ENCODE results near the gene AGL. TPM values are rescaled to one million over a fixed set of nuclear protein-coding genes. Genes with fewer than 3 reads are reported as not detected.
"Not testable (repeated sequence)": the region's sequence is repeated elsewhere in the genome, so short reads cannot be mapped to it uniquely, and the experiment has no call there.

Gene AGL
- 5.4 and 8.2 TPM in 2 replicates for total RNA-seq (2014; rRNA removed; shearing (Covaris generic))

- DNase-seq (ENCODE audit: low read depth), result peak; percentile 94
Observed at GRCh38 chr1:99849744-99850458, at the start of gene AGL. Gene AGL (plus strand): TSS chr1:99850361. CDS start chr1:99851043, 682 bp downstream.

GRCh38 chr1:99801584-99801983 lies 48.6 kb upstream of the AGL start:
- DNase-seq (ENCODE audit: low read depth), result no peak

- DNase-seq (ENCODE audit: low read depth), result no peak
Observed at GRCh38 chr1:99806882-99807281, 43.3 kb upstream of the AGL start.

GRCh38 chr1:99808391-99809115 lies 41.6 kb upstream of the AGL start:
- peak; percentile 90 for DNase-seq (ENCODE audit: low read depth)

- no peak for DNase-seq (ENCODE audit: low read depth)
Observed at GRCh38 chr1:99811075-99811474, 39.1 kb upstream of the AGL start.

- DNase-seq (ENCODE audit: low read depth), result no peak
Observed at GRCh38 chr1:99811747-99812146, 38.4 kb upstream of the AGL start.

GRCh38 chr1:99814373-99814900 lies 35.7 kb upstream of the AGL start:
- no peak for DNase-seq (ENCODE audit: low read depth)

- DNase-seq (ENCODE audit: low read depth), result no peak
Observed at GRCh38 chr1:99816656-99817055, 33.5 kb upstream of the AGL start.

- no peak for DNase-seq (ENCODE audit: low read depth)
Observed at GRCh38 chr1:99818063-99818699, 32.0 kb upstream of the AGL start.

- DNase-seq (ENCODE audit: low read depth), result no peak
Observed at GRCh38 chr1:99820546-99820945, 29.6 kb upstream of the AGL start.

GRCh38 chr1:99825098-99825497 lies 25.1 kb upstream of the AGL start:
- no peak for DNase-seq (ENCODE audit: low read depth)

GRCh38 chr1:99825702-99826101 lies 24.5 kb upstream of the AGL start:
- DNase-seq (ENCODE audit: low read depth), result no peak

GRCh38 chr1:99827970-99828369 lies 22.2 kb upstream of the AGL start:
- DNase-seq (ENCODE audit: low read depth), result no peak

- DNase-seq (ENCODE audit: low read depth), result no peak
Observed at GRCh38 chr1:99829269-99829668, 20.9 kb upstream of the AGL start.

- DNase-seq (ENCODE audit: low read depth), result not testable (repeated sequence)
Observed at GRCh38 chr1:99833911-99834310, 16.2 kb upstream of the AGL start.

GRCh38 chr1:99836171-99837103 lies 13.7 kb upstream of the AGL start:
- DNase-seq (ENCODE audit: low read depth), result not testable (repeated sequence)

- not testable (repeated sequence) for DNase-seq (ENCODE audit: low read depth)
Observed at GRCh38 chr1:99840353-99840752, 9.8 kb upstream of the AGL start.

GRCh38 chr1:99843760-99844159 lies 6.4 kb upstream of the AGL start:
- DNase-seq (ENCODE audit: low read depth), result no peak

- DNase-seq (ENCODE audit: low read depth), result not testable (repeated sequence)
Observed at GRCh38 chr1:99845201-99845600, 5.0 kb upstream of the AGL start.

GRCh38 chr1:99849413-99849743 lies 783 bp upstream of the AGL start:
- no peak for DNase-seq (ENCODE audit: low read depth)

- DNase-seq (ENCODE audit: low read depth), result no peak
Observed at GRCh38 chr1:99850459-99851291, 514 bp downstream of the AGL start.

Data from Daoy (cell line).